Coronary artery (tissue), 2 donors: ENCODE data around the gene TTC31.

Source experiments
- DNase-seq: peaks from one replicate; pipeline ENCODE4 v3.0.0-alpha.2; 2017; ENCODE audit warnings: low spot score
- H3K27ac ChIP-seq, 2 donors: fragments of 200-600 bp; sonication (generic); one replicate each; pipeline ENCODE4 v1.5.1; 2016 to 2019
- H3K4me3 ChIP-seq: fragments of 200-600 bp; sonication (generic); 2 replicates; pipeline ENCODE4 v1.5.1; 2016; ENCODE audit warnings: mild to moderate bottlenecking, moderate library complexity
- CTCF ChIP-seq: fragments of 200-600 bp; sonication (generic); IDR thresholded peaks from one replicate; pipeline ENCODE4 v1.5.1; 2019; ENCODE audit warnings: antibody characterized with exemption

Gene TTC31

GRCh38 chr2:74534411-74534810 lies 51.5 kb downstream of the TTC31 start:
- TF ChIP-seq CTCF, result no peak
- DNase-seq, result no peak
- H3K4me3 ChIP-seq, result no peak overlapping the region
- H3K27ac ChIP-seq, result no peak overlapping the region

GRCh38 chr2:74535440-74535965 lies 52.6 kb downstream of the TTC31 start:
- TF ChIP-seq CTCF, result no peak
- no peak for DNase-seq
- no peak overlapping the region for H3K4me3 ChIP-seq

GRCh38 chr2:74536166-74536950 lies 53.5 kb downstream of the TTC31 start:
- DNase-seq, result no peak
- Histone ChIP-seq H3K27ac (no peak overlapping the region), H3K4me3 (no peak overlapping the region)
- TF ChIP-seq CTCF, result no peak

More at GRCh38 chr2:74535440-74535965, 52.6 kb downstream of the TTC31 start:
- no peak overlapping the region for H3K27ac ChIP-seq

- H3K4me3 ChIP-seq, result no peak overlapping the region
- DNase-seq, result no peak
- TF ChIP-seq CTCF, result no peak
- H3K27ac ChIP-seq, result no peak overlapping the region
These were observed 54.3 kb downstream of the TTC31 start for GRCh38 chr2:74537140-74537539.

GRCh38 chr2:74538881-74539339 lies 56.0 kb downstream of the TTC31 start:
- no peak for DNase-seq
- Histone ChIP-seq H3K4me3 (no peak overlapping the region), H3K27ac (no peak overlapping the region)
- no peak for TF ChIP-seq CTCF

GRCh38 chr2:74540291-74540690 lies 57.4 kb downstream of the TTC31 start:
- no peak overlapping the region for H3K4me3 ChIP-seq
- TF ChIP-seq CTCF, result no peak
- H3K27ac ChIP-seq, result peak overlapping the region in 1 of 2 donors; percentile 73
- DNase-seq, result no peak

GRCh38 chr2:74542978-74543377 lies 60.1 kb downstream of the TTC31 start:
- Histone ChIP-seq H3K27ac (no peak overlapping the region), H3K4me3 (no peak overlapping the region)
- no peak for TF ChIP-seq CTCF
- DNase-seq, result no peak
